ENCODE measurements around the gene DGKQ.
A peak's percentile ranks its signal among the peaks of the same experiment; 100 is the strongest.

- TF ChIP-seq CTCF (IDR thresholded peaks at IDR 0.05) (peak in 4 of 5 experiments; percentile 34 to 42 (median 37)), POLR2AphosphoS5 (IDR thresholded peaks at IDR 0.05) (peak in 2 of 3 donors; percentile 2 to 24), POLR2A (IDR thresholded peaks at IDR 0.05) (peak; percentile 39), EP300 (IDR thresholded peaks at IDR 0.05; ENCODE audit: low read depth) (no peak)
Measured at GRCh38 chr4:986879-987623, 13.7 kb upstream of the DGKQ start, which contains the start of gene IDUA.

Data from transverse colon (tissue), 4 donors.